ENCODE data around the gene ITGA11.

The ITGA11 gene

GRCh38 chr15:68389041-68389930 lies 42.7 kb downstream of the ITGA11 start:
- Mint-ChIP-seq H3K9me3 (no peaks in the 10 kb centered on the region), H3K4me3 (no peak overlapping the region), H3K4me1 (ENCODE audit: low read depth) (peaks cover 9% of the 10 kb centered on the region), H3K36me3 (ENCODE audit: low read depth) (no peaks in the 10 kb centered on the region), H3K27ac (no peak overlapping the region), H3K27me3 (ENCODE audit: low read depth) (peaks cover 29% of the 10 kb centered on the region)

- Mint-ChIP-seq H3K27me3 (ENCODE audit: low read depth) (peaks cover 15% of the 10 kb centered on the region), H3K4me1 (ENCODE audit: low read depth) (peaks cover 6% of the 10 kb centered on the region), H3K9me3 (peaks cover 4% of the 10 kb centered on the region)
These were observed 44.4 kb downstream of the ITGA11 start for GRCh38 chr15:68387381-68388143.

GRCh38 chr15:68386587-68387288 lies 45.2 kb downstream of the ITGA11 start:
- no peaks in the 10 kb centered on the region for H3K36me3 Mint-ChIP-seq (ENCODE audit: low read depth)
- H3K9me3 Mint-ChIP-seq: peaks cover 5% of the 10 kb centered on the region
- no peak overlapping the region for H3K27ac Mint-ChIP-seq
- peaks cover 7% of the 10 kb centered on the region for H3K27me3 Mint-ChIP-seq (ENCODE audit: low read depth)
- H3K4me3 Mint-ChIP-seq: no peak overlapping the region
- peaks cover 6% of the 10 kb centered on the region for H3K4me1 Mint-ChIP-seq (ENCODE audit: low read depth)

More at GRCh38 chr15:68387381-68388143, 44.4 kb downstream of the ITGA11 start:
- no peak overlapping the region for H3K27ac Mint-ChIP-seq
- no peaks in the 10 kb centered on the region for H3K36me3 Mint-ChIP-seq (ENCODE audit: low read depth)
- H3K4me3 Mint-ChIP-seq: no peak overlapping the region

GRCh38 chr15:68385671-68386586 lies 46.0 kb downstream of the ITGA11 start:
- peaks cover 6% of the 10 kb centered on the region for H3K4me1 Mint-ChIP-seq (ENCODE audit: low read depth)
- no peak overlapping the region for H3K4me3 Mint-ChIP-seq
- no peak overlapping the region for H3K27ac Mint-ChIP-seq
- H3K27me3 Mint-ChIP-seq (ENCODE audit: low read depth): peaks cover 3% of the 10 kb centered on the region
- peaks cover 5% of the 10 kb centered on the region for H3K9me3 Mint-ChIP-seq
- no peaks in the 10 kb centered on the region for H3K36me3 Mint-ChIP-seq (ENCODE audit: low read depth)

- H3K9me3 Mint-ChIP-seq: peaks cover 5% of the 10 kb centered on the region
- peaks cover under 1% of the 10 kb centered on the region for H3K4me1 Mint-ChIP-seq (ENCODE audit: low read depth)
These were observed 46.8 kb downstream of the ITGA11 start for GRCh38 chr15:68385240-68385561.

GRCh38 chr15:68384451-68385239 lies 47.3 kb downstream of the ITGA11 start:
- Mint-ChIP-seq H3K27me3 (ENCODE audit: low read depth) (peaks cover 3% of the 10 kb centered on the region), H3K4me3 (no peak overlapping the region), H3K9me3 (peaks cover 5% of the 10 kb centered on the region), H3K36me3 (ENCODE audit: low read depth) (no peaks in the 10 kb centered on the region), H3K4me1 (ENCODE audit: low read depth) (peaks cover 4% of the 10 kb centered on the region), H3K27ac (no peak overlapping the region)

More at GRCh38 chr15:68385240-68385561, 46.8 kb downstream of the ITGA11 start:
- Mint-ChIP-seq H3K27me3 (ENCODE audit: low read depth) (peaks cover 3% of the 10 kb centered on the region), H3K36me3 (ENCODE audit: low read depth) (no peaks in the 10 kb centered on the region), H3K4me3 (no peak overlapping the region), H3K27ac (no peak overlapping the region)

GRCh38 chr15:68383161-68384074 lies 48.5 kb downstream of the ITGA11 start:
- H3K27ac Mint-ChIP-seq: peak overlapping the region; percentile 49

GRCh38 chr15:68382286-68383007 lies 49.5 kb downstream of the ITGA11 start:
- Mint-ChIP-seq H3K4me3 (no peak overlapping the region), H3K27me3 (ENCODE audit: low read depth) (peaks cover 3% of the 10 kb centered on the region)

More at GRCh38 chr15:68383161-68384074, 48.5 kb downstream of the ITGA11 start:
- H3K4me3 Mint-ChIP-seq: no peak overlapping the region
- peaks cover 11% of the 10 kb centered on the region for H3K4me1 Mint-ChIP-seq (ENCODE audit: low read depth)
- H3K9me3 Mint-ChIP-seq: peaks cover 5% of the 10 kb centered on the region
- no peaks in the 10 kb centered on the region for H3K36me3 Mint-ChIP-seq (ENCODE audit: low read depth)
- peaks cover 3% of the 10 kb centered on the region for H3K27me3 Mint-ChIP-seq (ENCODE audit: low read depth)

GRCh38 chr15:68380456-68380855 lies 51.5 kb downstream of the ITGA11 start:
- peaks cover 11% of the 10 kb centered on the region for H3K4me1 Mint-ChIP-seq (ENCODE audit: low read depth)
- H3K27ac Mint-ChIP-seq: no peak overlapping the region
- H3K9me3 Mint-ChIP-seq: peaks cover 5% of the 10 kb centered on the region
- no peak overlapping the region for H3K4me3 Mint-ChIP-seq
- H3K36me3 Mint-ChIP-seq (ENCODE audit: low read depth): no peaks in the 10 kb centered on the region
- peaks cover 3% of the 10 kb centered on the region for H3K27me3 Mint-ChIP-seq (ENCODE audit: low read depth)

More at GRCh38 chr15:68382286-68383007, 49.5 kb downstream of the ITGA11 start:
- Mint-ChIP-seq H3K9me3 (peaks cover 5% of the 10 kb centered on the region), H3K4me1 (ENCODE audit: low read depth) (peaks cover 11% of the 10 kb centered on the region), H3K27ac (peak overlapping the region; percentile 11), H3K36me3 (ENCODE audit: low read depth) (no peaks in the 10 kb centered on the region)

GRCh38 chr15:68379759-68380290 lies 52.1 kb downstream of the ITGA11 start:
- H3K27ac Mint-ChIP-seq: peak overlapping the region; percentile 71
- no peaks in the 10 kb centered on the region for H3K36me3 Mint-ChIP-seq (ENCODE audit: low read depth)
- peaks cover 11% of the 10 kb centered on the region for H3K4me1 Mint-ChIP-seq (ENCODE audit: low read depth)
- peaks cover 3% of the 10 kb centered on the region for H3K27me3 Mint-ChIP-seq (ENCODE audit: low read depth)
- peak overlapping the region; percentile 1 for H3K4me3 Mint-ChIP-seq
- H3K9me3 Mint-ChIP-seq: peaks cover 5% of the 10 kb centered on the region

GRCh38 chr15:68379058-68379758 lies 52.8 kb downstream of the ITGA11 start:
- peaks cover 11% of the 10 kb centered on the region for H3K4me1 Mint-ChIP-seq (ENCODE audit: low read depth)
- H3K4me3 Mint-ChIP-seq: no peak overlapping the region
- no peaks in the 10 kb centered on the region for H3K36me3 Mint-ChIP-seq (ENCODE audit: low read depth)
- peak overlapping the region; percentile 71 for H3K27ac Mint-ChIP-seq
- peaks cover 5% of the 10 kb centered on the region for H3K9me3 Mint-ChIP-seq
- peaks cover 3% of the 10 kb centered on the region for H3K27me3 Mint-ChIP-seq (ENCODE audit: low read depth)
